ENCODE results near the gene SNX32. TPM values are rescaled to one million over a fixed set of nuclear protein-coding genes. Genes with fewer than 3 reads are reported as not detected.

SNX32 gene
- total RNA-seq, 4 donors from 2014 or later, result 0.58 to 2.6 TPM; not detected in 2

- no peaks in the 10 kb centered on the region for H3K27me3 ChIP-seq
- H3K27ac ChIP-seq, result peak overlapping the region; percentile 84 to 96
- no peak for DNase-seq
- H3K36me3 ChIP-seq, result no peaks in the 10 kb centered on the region
- H3K4me1 ChIP-seq, result peaks cover 0 to 8% of the 10 kb centered on the region in 2 donors
- no peak overlapping the region for H3K4me3 ChIP-seq
- no peaks in the 10 kb centered on the region for H3K9me3 ChIP-seq
- intact Hi-C loops (cut with DNase I; ENCODE audit: low total_unique reads), result no loop called here
- TF ChIP-seq CTCF (IDR thresholded peaks at IDR 0.05) (no peak), POLR2A (IDR thresholded peaks at IDR 0.05) (no peak)
Measured at GRCh38 chr11:65870706-65871681, 37.2 kb downstream of the SNX32 start.

- Histone ChIP-seq H3K4me1 (peaks cover 0 to 8% of the 10 kb centered on the region in 2 donors), H3K9me3 (no peaks in the 10 kb centered on the region), H3K36me3 (no peaks in the 10 kb centered on the region), H3K27ac (peak overlapping the region; percentile 84 to 96), H3K27me3 (no peaks in the 10 kb centered on the region), H3K4me3 (peak overlapping the region; percentile 46 to 73)
- peak in 1 of 2 donors; percentile 48 for DNase-seq
- no peak for TF ChIP-seq CTCF (IDR thresholded peaks at IDR 0.05)
- no peak for TF ChIP-seq POLR2A (IDR thresholded peaks at IDR 0.05)
- intact Hi-C loops (cut with DNase I; ENCODE audit: low total_unique reads), result no loop called here
Measured at GRCh38 chr11:65871811-65872548, 38.2 kb downstream of the SNX32 start.

GRCh38 chr11:65872586-65873317 lies 39.0 kb downstream of the SNX32 start, which contains the start of gene EFEMP2:
Gene EFEMP2 (minus strand): TSS chr11:65872800. CDS start chr11:65872354, 446 bp downstream.
- intact Hi-C loops (cut with DNase I; ENCODE audit: low total_unique reads), result no loop called here
- Histone ChIP-seq H3K4me3 (peak within 1 kb of the TSS; percentile 46 to 73), H3K9me3 (no peaks in the 10 kb centered on the region), H3K27ac (peak within 1 kb of the TSS; percentile 84 to 96), H3K36me3 (no peaks in the 10 kb centered on the region), H3K4me1 (peaks cover 0 to 8% of the 10 kb centered on the region in 2 donors), H3K27me3 (no peaks in the 10 kb centered on the region)
- DNase-seq, result peak; percentile 62 to 81
- TF ChIP-seq CTCF (IDR thresholded peaks at IDR 0.05) (no peak), POLR2A (IDR thresholded peaks at IDR 0.05) (peak in 1 of 2 donors; percentile 53)

GRCh38 chr11:65873318-65874156 lies 39.8 kb downstream of the SNX32 start:
- intact Hi-C loops (cut with DNase I; ENCODE audit: low total_unique reads), result no loop called here
- H3K27me3 ChIP-seq, result no peaks in the 10 kb centered on the region
- peaks cover 0 to 8% of the 10 kb centered on the region in 2 donors for H3K4me1 ChIP-seq
- H3K9me3 ChIP-seq, result no peaks in the 10 kb centered on the region
- peak; percentile 96 to 98 for DNase-seq
- TF ChIP-seq CTCF (IDR thresholded peaks at IDR 0.05) (peak in 2 of 4 experiments; percentile 1 to 13), POLR2A (IDR thresholded peaks at IDR 0.05) (peak; percentile 72 to 90)
- no peaks in the 10 kb centered on the region for H3K36me3 ChIP-seq
- peak overlapping the region; percentile 46 to 73 for H3K4me3 ChIP-seq
- H3K27ac ChIP-seq, result peak overlapping the region; percentile 84 to 96

All from uterus (tissue), 4 donors.